Measurements from ENCODE around the gene HIRIP3.

DNA sequence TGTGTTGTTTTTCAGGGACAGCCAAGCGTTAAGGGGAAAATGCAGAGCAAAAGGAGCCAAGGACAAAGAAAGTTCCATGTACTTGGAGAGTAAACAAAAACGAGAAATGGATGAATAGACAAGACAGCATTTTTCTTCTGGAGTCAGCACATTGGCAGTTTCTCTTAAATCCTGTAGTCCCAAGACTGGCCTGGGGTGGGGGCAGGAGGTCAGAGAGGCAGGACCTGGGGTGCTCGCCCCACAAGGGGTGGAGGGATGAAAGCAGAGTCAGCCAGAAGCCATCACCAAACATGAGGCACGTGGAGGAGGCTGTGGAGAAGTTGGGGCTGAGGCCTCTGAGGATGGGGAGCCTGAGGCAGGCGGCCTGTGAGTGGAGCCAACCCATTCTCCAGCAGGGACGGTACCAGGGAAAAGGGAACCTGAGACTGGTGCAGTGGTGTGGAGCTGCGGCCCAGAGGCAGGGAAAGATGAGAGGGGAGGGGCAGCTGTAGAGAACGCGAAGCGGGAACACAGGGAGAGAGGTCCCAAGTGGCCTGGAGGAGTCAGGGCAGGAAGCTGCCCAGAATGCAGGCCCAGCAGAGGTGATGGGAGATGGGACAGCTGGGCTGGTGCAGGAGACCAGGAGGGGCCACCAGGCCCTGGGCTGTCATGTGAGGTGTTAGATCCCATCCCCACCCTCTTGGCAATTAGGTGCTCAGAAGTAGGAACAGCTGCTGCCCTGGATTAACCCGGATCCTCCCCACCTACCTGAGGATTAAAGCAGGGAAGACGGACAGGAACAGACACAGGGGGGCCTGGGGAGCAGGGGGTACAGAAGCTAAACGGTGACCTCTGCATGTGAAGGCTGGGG, 32.4 kb upstream of the HIRIP3 start:
- TF ChIP-seq MAX (IDR thresholded peaks at IDR 0.05; ENCODE audit: insufficient read depth, insufficient read length) (no peak), POLR2A (IDR thresholded peaks at IDR 0.05; ENCODE audit: low read depth, low read length) (no peak), EZH2 (IDR thresholded peaks at IDR 0.05; ENCODE audit: borderline replicate concordance, low read depth, low read length, severe bottlenecking) (no peak), POLR2AphosphoS5 (IDR thresholded peaks at IDR 0.05; ENCODE audit: insufficient read depth, low read depth, low read length) (no peak), FOS (IDR thresholded peaks at IDR 0.05; ENCODE audit: borderline replicate concordance, insufficient read depth, low read length) (no peak), JUN (IDR thresholded peaks at IDR 0.05; ENCODE audit: borderline replicate concordance, insufficient read depth, insufficient read length, low read depth) (no peak), MYC (IDR thresholded peaks at IDR 0.05; ENCODE audit: low read depth, low read length) (no peak)
- TF ChIP-seq, protein P1, sequence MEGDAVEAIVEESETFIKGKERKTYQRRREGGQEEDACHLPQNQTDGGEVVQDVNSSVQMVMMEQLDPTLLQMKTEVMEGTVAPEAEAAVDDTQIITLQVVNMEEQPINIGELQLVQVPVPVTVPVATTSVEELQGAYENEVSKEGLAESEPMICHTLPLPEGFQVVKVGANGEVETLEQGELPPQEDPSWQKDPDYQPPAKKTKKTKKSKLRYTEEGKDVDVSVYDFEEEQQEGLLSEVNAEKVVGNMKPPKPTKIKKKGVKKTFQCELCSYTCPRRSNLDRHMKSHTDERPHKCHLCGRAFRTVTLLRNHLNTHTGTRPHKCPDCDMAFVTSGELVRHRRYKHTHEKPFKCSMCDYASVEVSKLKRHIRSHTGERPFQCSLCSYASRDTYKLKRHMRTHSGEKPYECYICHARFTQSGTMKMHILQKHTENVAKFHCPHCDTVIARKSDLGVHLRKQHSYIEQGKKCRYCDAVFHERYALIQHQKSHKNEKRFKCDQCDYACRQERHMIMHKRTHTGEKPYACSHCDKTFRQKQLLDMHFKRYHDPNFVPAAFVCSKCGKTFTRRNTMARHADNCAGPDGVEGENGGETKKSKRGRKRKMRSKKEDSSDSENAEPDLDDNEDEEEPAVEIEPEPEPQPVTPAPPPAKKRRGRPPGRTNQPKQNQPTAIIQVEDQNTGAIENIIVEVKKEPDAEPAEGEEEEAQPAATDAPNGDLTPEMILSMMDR (IDR thresholded peaks at IDR 0.05; ENCODE audit: extremely low read depth in 1 of 2, insufficient read depth in 1 of 2, low read depth in 1 of 2, low read length in 2 of 2), result no peak
